GM23338 (cell line): Measurements from ENCODE around the gene SUN2. TPM values are rescaled to one million over a fixed set of nuclear protein-coding genes. Genes with fewer than 3 reads are reported as not detected.

Experiments used
- ATAC-seq: fragments of 200-7000 bp; cut with Tn5 transposase; 3 replicates; pipeline ENCODE4 v1.9.1; 2020
- DNase-seq: peaks from one replicate; pipeline ENCODE4 v3.0.0-alpha.2; 2015; ENCODE audit warnings: low spot score
- H2AFZ ChIP-seq: fragments of 200-600 bp; sonication (generic); 2 replicates; pipeline ENCODE4 v1.8.0; 2016; ENCODE audit warnings: antibody characterized with exemption, mild to moderate bottlenecking, moderate library complexity
- H3F3A ChIP-seq: fragments of 200-600 bp; sonication (generic); replicated peaks from 2 replicates; pipeline ENCODE4 v1.8.0; 2017; ENCODE audit warnings: antibody characterized with exemption, mixed run types, low read depth
- H3K27ac ChIP-seq: fragments of 200-600 bp; sonication (generic); 2 replicates; pipeline ENCODE4 v1.6.1; 2016; ENCODE audit warnings: low read depth
- H3K27me3 ChIP-seq: fragments of 200-600 bp; sonication (generic); 2 replicates; pipeline ENCODE4 v1.8.0; 2016; ENCODE audit warnings: mild to moderate bottlenecking, mixed run types, moderate library complexity; ENCODE audit not compliant: insufficient read depth
- H3K36me3 ChIP-seq: fragments of 200-600 bp; sonication (generic); 2 replicates; pipeline ENCODE4 v1.8.0; 2016; ENCODE audit warnings: mild to moderate bottlenecking; ENCODE audit not compliant: insufficient read depth
- H3K4me1 ChIP-seq: fragments of 200-600 bp; sonication (generic); 2 replicates; pipeline ENCODE4 v1.8.0; 2016; ENCODE audit warnings: mild to moderate bottlenecking, moderate library complexity; ENCODE audit not compliant: insufficient read depth
- H3K4me2 ChIP-seq: fragments of 200-600 bp; sonication (generic); 2 replicates; pipeline ENCODE4 v1.7.1; 2017; ENCODE audit warnings: mixed run types
- H3K4me3 ChIP-seq: fragments of 200-600 bp; sonication (generic); 2 replicates; pipeline ENCODE4 v1.6.1; 2016; ENCODE audit warnings: mixed run types
- H3K79me2 ChIP-seq: fragments of 200-600 bp; sonication (generic); replicated peaks from 2 replicates; pipeline ENCODE4 v1.8.0; 2017; ENCODE audit warnings: mild to moderate bottlenecking; ENCODE audit not compliant: insufficient read depth
- H3K9me2 ChIP-seq: fragments of 200-600 bp; sonication (generic); 2 replicates; pipeline ENCODE4 v1.8.0; 2017; ENCODE audit not compliant: insufficient read depth
- H4K20me1 ChIP-seq: fragments of 200-600 bp; sonication (generic); replicated peaks from 2 replicates; pipeline ENCODE4 v1.8.0; 2017; ENCODE audit warnings: mild to moderate bottlenecking; ENCODE audit not compliant: insufficient read depth
- H3K27ac Mint-ChIP-seq: 2 replicates; pipeline ENCODE4 v1.8.0; 2020; ENCODE audit warnings: inconsistent platforms, mild to moderate bottlenecking, moderate library complexity, mixed read lengths
- H3K27me3 Mint-ChIP-seq: 3 replicates; pipeline ENCODE4 v1.8.0; 2022; ENCODE audit warnings: low read depth, mild to moderate bottlenecking, moderate library complexity, mixed read lengths, inconsistent platforms; ENCODE audit not compliant: insufficient read depth, poor library complexity
- H3K36me3 Mint-ChIP-seq: 3 replicates; pipeline ENCODE4 v1.8.0; 2021; ENCODE audit warnings: low read depth, mild to moderate bottlenecking, inconsistent platforms, moderate library complexity, mixed read lengths
- H3K4me1 Mint-ChIP-seq: 3 replicates; pipeline ENCODE4 v1.8.0; 2020; ENCODE audit warnings: mild to moderate bottlenecking, inconsistent platforms, mixed read lengths
- H3K4me3 Mint-ChIP-seq: 3 replicates; pipeline ENCODE4 v1.8.0; 2021; ENCODE audit warnings: moderate library complexity, mild to moderate bottlenecking, inconsistent platforms, mixed read lengths
- H3K9me3 Mint-ChIP-seq: 3 replicates; pipeline ENCODE4 v1.8.0; 2020; ENCODE audit warnings: moderate library complexity, mild to moderate bottlenecking, inconsistent platforms, mixed read lengths
- CREB1 ChIP-seq: fragments of 250-450 bp; sonication (Bioruptor Pico); IDR thresholded peaks from 2 replicates; pipeline ENCODE4 v1.5.0; 2020; ENCODE audit warnings: low read depth, mild to moderate bottlenecking, moderate library complexity
- EZH2 ChIP-seq: fragments of 200-600 bp; sonication (generic); IDR thresholded peaks from one replicate; pipeline ENCODE4 v1.8.0; 2017; ENCODE audit warnings: antibody characterized with exemption, mild to moderate bottlenecking, low read depth; ENCODE audit not compliant: unreplicated experiment
- EZH2phosphoT487 ChIP-seq: fragments of 200-600 bp; sonication (generic); IDR thresholded peaks from one replicate; pipeline ENCODE4 v1.8.1; 2018; ENCODE audit warnings: antibody characterized with exemption; ENCODE audit not compliant: unreplicated experiment
- JUNB ChIP-seq: IDR thresholded peaks from one replicate; pipeline ENCODE4 v1.6.1; 2016; ENCODE audit warnings: antibody characterized with exemption; ENCODE audit not compliant: unreplicated experiment
- NANOG ChIP-seq: IDR thresholded peaks from 2 replicates; pipeline ENCODE4 v1.6.1; 2016; ENCODE audit warnings: antibody characterized with exemption, borderline replicate concordance
- POLR2AphosphoS5 ChIP-seq: IDR thresholded peaks from 2 replicates; pipeline ENCODE4 v1.6.1; 2016; ENCODE audit warnings: antibody characterized with exemption, low read depth
- STAT1 ChIP-seq: IDR thresholded peaks from one replicate; pipeline ENCODE4 v1.6.1; 2016; ENCODE audit warnings: antibody characterized with exemption; ENCODE audit not compliant: unreplicated experiment
- ZNF114 ChIP-seq: fragments of 250-450 bp; sonication (Bioruptor Pico); IDR thresholded peaks from 2 replicates; pipeline ENCODE4 v1.5.0; 2020; ENCODE audit warnings: mild to moderate bottlenecking, moderate library complexity
- ZNF331 ChIP-seq: fragments of 250-450 bp; sonication (Bioruptor Pico); IDR thresholded peaks from 2 replicates; pipeline ENCODE4 v1.5.0; 2020; ENCODE audit warnings: low read depth, mild to moderate bottlenecking, moderate library complexity
- polyA plus RNA-seq: library from polyadenylated mRNA; unstranded; fragments of >200 nt; fragmentation: Nextera tagmentation; extraction: Ambion mirVana; gene quantifications from 2 replicates; pipeline ENCODE4 v1.2.1, GENCODE V29; 2016
- total RNA-seq: library from RNA; depleted of rRNA; stranded (reverse); fragments of >200 nt; shearing (Covaris generic); gene quantifications from 2 replicates; pipeline ENCODE4 v1.2.3, GENCODE V29; 2014
- TF ChIP-seq, protein P1 (sequence below), 2 experiments: fragments of 200-600 bp in 1 of 2; sonication (generic) in 1 of 2; conservative IDR thresholded peaks; 2 replicates each; pipeline versions ENCODE4 v1.5.1 to v1.6.1; 2016 to 2017; ENCODE audit warnings: antibody characterized with exemption in 2 of 2, low read depth in 2 of 2, mild to moderate bottlenecking in 2 of 2, moderate library complexity in 1 of 2
- TF ChIP-seq, protein P2 (sequence below): fragments of 250-450 bp; sonication (Bioruptor Pico); IDR thresholded peaks from 2 replicates; pipeline ENCODE4 v1.5.0; 2020; ENCODE audit warnings: mild to moderate bottlenecking, moderate library complexity
- TF ChIP-seq, protein P3 (sequence below): IDR thresholded peaks from 2 replicates; pipeline ENCODE4 v1.6.1; 2016; ENCODE audit warnings: antibody characterized with exemption
- TF ChIP-seq, protein P4 (sequence below): IDR thresholded peaks from one replicate; pipeline ENCODE4 v1.6.1; 2018; ENCODE audit warnings: antibody characterized with exemption; ENCODE audit not compliant: unreplicated experiment

Gene SUN2
- total and polyA plus RNA-seq, 2 experiments from 2014 or later: 7.2 to 17.6 TPM

DNA sequence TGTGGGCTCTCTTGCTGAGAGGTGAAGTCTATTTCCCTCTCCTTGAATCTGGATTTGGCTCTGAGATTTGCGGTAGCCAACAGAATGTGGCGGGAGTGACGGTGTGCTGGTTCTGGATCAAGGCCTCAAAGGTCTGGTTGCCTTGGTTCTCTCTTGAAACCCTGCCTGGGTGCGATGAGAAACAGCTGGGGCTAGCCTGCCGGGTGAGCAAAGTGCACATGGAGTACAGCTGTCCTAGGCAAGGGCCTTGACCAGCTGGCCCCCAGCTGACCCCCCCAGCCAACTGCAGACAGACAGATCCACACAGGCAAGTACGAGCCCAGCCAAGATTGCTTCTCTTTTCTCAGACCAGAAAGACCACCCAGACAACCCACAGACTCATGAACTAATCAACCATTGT is 10.8 kb downstream of the SUN2 start:
- ATAC-seq: no peak
- Mint-ChIP-seq H3K4me3 (no peak overlapping the region), H3K9me3 (no peaks in the 10 kb centered on the region; the same call in 2 of the 3 replicates), H3K36me3 (peaks cover 21% of the 10 kb centered on the region; the same call in 2 of the 3 replicates), H3K4me1 (no peaks in the 10 kb centered on the region; the same call in 1 of the 3 replicates), H3K27ac (no peak overlapping the region), H3K27me3 (peaks cover 8% of the 10 kb centered on the region)
- no peak overlapping the region for H3K4me3 ChIP-seq
- H3K27ac ChIP-seq: no peak overlapping the region
- H3K4me1 ChIP-seq: no peaks in the 10 kb centered on the region
- no peaks in the 10 kb centered on the region for H3K9me2 ChIP-seq
- no peaks in the 10 kb centered on the region for H3K27me3 ChIP-seq
- DNase-seq: no peak
- no peaks in the 10 kb centered on the region for H3K79me2 ChIP-seq
- H3K36me3 ChIP-seq: no peaks in the 10 kb centered on the region
- no peak overlapping the region for H2AFZ ChIP-seq
- TF ChIP-seq POLR2AphosphoS5 (no peak), JUNB (no peak), CREB1 (CRISPR knock-in tag) (no peak), ZNF331 (no peak), EZH2phosphoT487 (no peak), ZNF114 (CRISPR knock-in tag) (no peak), STAT1 (no peak), EZH2 (no peak), NANOG (no peak)
- TF ChIP-seq, protein P1, sequence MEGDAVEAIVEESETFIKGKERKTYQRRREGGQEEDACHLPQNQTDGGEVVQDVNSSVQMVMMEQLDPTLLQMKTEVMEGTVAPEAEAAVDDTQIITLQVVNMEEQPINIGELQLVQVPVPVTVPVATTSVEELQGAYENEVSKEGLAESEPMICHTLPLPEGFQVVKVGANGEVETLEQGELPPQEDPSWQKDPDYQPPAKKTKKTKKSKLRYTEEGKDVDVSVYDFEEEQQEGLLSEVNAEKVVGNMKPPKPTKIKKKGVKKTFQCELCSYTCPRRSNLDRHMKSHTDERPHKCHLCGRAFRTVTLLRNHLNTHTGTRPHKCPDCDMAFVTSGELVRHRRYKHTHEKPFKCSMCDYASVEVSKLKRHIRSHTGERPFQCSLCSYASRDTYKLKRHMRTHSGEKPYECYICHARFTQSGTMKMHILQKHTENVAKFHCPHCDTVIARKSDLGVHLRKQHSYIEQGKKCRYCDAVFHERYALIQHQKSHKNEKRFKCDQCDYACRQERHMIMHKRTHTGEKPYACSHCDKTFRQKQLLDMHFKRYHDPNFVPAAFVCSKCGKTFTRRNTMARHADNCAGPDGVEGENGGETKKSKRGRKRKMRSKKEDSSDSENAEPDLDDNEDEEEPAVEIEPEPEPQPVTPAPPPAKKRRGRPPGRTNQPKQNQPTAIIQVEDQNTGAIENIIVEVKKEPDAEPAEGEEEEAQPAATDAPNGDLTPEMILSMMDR (conservative IDR thresholded peaks at IDR 0.05; ENCODE audit: low read depth in 2 of 2): no peak
- TF ChIP-seq, protein P2, sequence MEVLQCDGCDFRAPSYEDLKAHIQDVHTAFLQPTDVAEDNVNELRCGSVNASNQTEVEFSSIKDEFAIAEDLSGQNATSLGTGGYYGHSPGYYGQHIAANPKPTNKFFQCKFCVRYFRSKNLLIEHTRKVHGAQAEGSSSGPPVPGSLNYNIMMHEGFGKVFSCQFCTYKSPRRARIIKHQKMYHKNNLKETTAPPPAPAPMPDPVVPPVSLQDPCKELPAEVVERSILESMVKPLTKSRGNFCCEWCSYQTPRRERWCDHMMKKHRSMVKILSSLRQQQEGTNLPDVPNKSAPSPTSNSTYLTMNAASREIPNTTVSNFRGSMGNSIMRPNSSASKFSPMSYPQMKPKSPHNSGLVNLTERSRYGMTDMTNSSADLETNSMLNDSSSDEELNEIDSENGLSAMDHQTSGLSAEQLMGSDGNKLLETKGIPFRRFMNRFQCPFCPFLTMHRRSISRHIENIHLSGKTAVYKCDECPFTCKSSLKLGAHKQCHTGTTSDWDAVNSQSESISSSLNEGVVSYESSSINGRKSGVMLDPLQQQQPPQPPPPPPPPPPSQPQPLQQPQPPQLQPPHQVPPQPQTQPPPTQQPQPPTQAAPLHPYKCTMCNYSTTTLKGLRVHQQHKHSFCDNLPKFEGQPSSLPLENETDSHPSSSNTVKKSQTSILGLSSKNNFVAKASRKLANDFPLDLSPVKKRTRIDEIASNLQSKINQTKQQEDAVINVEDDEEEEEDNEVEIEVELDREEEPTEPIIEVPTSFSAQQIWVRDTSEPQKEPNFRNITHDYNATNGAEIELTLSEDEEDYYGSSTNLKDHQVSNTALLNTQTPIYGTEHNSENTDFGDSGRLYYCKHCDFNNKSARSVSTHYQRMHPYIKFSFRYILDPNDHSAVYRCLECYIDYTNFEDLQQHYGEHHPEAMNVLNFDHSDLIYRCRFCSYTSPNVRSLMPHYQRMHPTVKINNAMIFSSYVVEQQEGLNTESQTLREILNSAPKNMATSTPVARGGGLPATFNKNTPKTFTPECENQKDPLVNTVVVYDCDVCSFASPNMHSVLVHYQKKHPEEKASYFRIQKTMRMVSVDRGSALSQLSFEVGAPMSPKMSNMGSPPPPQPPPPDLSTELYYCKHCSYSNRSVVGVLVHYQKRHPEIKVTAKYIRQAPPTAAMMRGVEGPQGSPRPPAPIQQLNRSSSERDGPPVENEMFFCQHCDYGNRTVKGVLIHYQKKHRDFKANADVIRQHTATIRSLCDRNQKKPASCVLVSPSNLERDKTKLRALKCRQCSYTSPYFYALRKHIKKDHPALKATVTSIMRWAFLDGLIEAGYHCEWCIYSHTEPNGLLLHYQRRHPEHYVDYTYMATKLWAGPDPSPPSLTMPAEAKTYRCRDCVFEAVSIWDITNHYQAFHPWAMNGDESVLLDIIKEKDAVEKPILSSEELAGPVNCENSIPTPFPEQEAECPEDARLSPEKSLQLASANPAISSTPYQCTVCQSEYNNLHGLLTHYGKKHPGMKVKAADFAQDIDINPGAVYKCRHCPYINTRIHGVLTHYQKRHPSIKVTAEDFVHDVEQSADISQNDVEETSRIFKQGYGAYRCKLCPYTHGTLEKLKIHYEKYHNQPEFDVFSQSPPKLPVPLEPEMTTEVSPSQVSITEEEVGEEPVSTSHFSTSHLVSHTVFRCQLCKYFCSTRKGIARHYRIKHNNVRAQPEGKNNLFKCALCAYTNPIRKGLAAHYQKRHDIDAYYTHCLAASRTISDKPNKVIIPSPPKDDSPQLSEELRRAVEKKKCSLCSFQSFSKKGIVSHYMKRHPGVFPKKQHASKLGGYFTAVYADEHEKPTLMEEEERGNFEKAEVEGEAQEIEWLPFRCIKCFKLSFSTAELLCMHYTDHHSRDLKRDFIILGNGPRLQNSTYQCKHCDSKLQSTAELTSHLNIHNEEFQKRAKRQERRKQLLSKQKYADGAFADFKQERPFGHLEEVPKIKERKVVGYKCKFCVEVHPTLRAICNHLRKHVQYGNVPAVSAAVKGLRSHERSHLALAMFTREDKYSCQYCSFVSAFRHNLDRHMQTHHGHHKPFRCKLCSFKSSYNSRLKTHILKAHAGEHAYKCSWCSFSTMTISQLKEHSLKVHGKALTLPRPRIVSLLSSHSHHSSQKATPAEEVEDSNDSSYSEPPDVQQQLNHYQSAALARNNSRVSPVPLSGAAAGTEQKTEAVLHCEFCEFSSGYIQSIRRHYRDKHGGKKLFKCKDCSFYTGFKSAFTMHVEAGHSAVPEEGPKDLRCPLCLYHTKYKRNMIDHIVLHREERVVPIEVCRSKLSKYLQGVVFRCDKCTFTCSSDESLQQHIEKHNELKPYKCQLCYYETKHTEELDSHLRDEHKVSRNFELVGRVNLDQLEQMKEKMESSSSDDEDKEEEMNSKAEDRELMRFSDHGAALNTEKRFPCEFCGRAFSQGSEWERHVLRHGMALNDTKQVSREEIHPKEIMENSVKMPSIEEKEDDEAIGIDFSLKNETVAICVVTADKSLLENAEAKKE (CRISPR knock-in tag): no peak
- TF ChIP-seq, protein P3, sequence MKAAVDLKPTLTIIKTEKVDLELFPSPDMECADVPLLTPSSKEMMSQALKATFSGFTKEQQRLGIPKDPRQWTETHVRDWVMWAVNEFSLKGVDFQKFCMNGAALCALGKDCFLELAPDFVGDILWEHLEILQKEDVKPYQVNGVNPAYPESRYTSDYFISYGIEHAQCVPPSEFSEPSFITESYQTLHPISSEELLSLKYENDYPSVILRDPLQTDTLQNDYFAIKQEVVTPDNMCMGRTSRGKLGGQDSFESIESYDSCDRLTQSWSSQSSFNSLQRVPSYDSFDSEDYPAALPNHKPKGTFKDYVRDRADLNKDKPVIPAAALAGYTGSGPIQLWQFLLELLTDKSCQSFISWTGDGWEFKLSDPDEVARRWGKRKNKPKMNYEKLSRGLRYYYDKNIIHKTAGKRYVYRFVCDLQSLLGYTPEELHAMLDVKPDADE: no peak
- TF ChIP-seq, protein P4, sequence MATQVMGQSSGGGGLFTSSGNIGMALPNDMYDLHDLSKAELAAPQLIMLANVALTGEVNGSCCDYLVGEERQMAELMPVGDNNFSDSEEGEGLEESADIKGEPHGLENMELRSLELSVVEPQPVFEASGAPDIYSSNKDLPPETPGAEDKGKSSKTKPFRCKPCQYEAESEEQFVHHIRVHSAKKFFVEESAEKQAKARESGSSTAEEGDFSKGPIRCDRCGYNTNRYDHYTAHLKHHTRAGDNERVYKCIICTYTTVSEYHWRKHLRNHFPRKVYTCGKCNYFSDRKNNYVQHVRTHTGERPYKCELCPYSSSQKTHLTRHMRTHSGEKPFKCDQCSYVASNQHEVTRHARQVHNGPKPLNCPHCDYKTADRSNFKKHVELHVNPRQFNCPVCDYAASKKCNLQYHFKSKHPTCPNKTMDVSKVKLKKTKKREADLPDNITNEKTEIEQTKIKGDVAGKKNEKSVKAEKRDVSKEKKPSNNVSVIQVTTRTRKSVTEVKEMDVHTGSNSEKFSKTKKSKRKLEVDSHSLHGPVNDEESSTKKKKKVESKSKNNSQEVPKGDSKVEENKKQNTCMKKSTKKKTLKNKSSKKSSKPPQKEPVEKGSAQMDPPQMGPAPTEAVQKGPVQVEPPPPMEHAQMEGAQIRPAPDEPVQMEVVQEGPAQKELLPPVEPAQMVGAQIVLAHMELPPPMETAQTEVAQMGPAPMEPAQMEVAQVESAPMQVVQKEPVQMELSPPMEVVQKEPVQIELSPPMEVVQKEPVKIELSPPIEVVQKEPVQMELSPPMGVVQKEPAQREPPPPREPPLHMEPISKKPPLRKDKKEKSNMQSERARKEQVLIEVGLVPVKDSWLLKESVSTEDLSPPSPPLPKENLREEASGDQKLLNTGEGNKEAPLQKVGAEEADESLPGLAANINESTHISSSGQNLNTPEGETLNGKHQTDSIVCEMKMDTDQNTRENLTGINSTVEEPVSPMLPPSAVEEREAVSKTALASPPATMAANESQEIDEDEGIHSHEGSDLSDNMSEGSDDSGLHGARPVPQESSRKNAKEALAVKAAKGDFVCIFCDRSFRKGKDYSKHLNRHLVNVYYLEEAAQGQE: no peak
- H4K20me1 ChIP-seq: no peaks in the 10 kb centered on the region; the same call in 1 of the 2 replicates
- H3K4me2 ChIP-seq: no peak overlapping the region
- no peaks in the 10 kb centered on the region for H3F3A ChIP-seq
